Spleen (tissue), 7 donors: ENCODE measurements around the gene LRRFIP2.

Experiments
- POLR2A ChIP-seq, 3 donors: fragments of 450-650 bp; IDR thresholded peaks; one replicate each; pipeline ENCODE4 v1.5.1; 2017; ENCODE audit warnings: antibody characterized with exemption in 3 of 3, mild to moderate bottlenecking in 1 of 3
- POLR2AphosphoS5 ChIP-seq, 3 donors: sonication (generic); formaldehyde crosslinking; IDR thresholded peaks; one replicate each; pipeline ENCODE4 v1.5.1; 2017; ENCODE audit warnings: antibody characterized with exemption in 3 of 3
- TF ChIP-seq, protein P1 (sequence below), 11 experiments: fragments of 200-600 bp in 7 of 11; fragments of 450-650 bp in 4 of 11; sonication (generic) in 4 of 11; IDR thresholded peaks in 8 of 11; conservative IDR thresholded peaks in 3 of 11; 1 replicate in 7 of 11; 2 replicates in 4 of 11; pipeline versions ENCODE4 v1.4.0 to v1.8.0; 2016 to 2021; ENCODE audit warnings: antibody characterized with exemption in 11 of 11, inconsistent platforms in 4 of 11, mild to moderate bottlenecking in 1 of 11
- donor health status: DM: no; HTN: no; CAD: no; lungs with moderate emphysema.
- donor health status: DM: no; HTN: no; CAD: no.
- donor health status: DM: no; HTN: no; CAD: no.

DNA sequence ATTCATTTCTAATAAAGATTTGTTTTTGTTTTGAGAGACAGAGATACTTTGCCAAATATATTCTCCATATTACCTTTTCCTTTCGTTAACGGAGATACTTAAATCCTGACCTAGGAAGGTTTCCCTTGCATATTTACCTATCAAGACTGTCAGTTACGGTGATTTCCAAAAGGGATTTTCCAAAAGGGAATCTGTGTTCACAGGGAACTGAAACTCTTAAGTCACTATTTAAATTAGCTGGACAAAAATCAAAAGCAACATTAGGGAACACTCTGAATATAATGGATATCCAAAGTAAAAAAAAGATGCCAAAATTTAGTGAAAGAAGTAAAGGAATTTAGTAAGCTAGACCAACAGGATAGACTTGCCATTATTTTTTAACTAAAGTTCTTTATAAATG lies 576 bp downstream of the LRRFIP2 start:
- TF ChIP-seq, protein P1, sequence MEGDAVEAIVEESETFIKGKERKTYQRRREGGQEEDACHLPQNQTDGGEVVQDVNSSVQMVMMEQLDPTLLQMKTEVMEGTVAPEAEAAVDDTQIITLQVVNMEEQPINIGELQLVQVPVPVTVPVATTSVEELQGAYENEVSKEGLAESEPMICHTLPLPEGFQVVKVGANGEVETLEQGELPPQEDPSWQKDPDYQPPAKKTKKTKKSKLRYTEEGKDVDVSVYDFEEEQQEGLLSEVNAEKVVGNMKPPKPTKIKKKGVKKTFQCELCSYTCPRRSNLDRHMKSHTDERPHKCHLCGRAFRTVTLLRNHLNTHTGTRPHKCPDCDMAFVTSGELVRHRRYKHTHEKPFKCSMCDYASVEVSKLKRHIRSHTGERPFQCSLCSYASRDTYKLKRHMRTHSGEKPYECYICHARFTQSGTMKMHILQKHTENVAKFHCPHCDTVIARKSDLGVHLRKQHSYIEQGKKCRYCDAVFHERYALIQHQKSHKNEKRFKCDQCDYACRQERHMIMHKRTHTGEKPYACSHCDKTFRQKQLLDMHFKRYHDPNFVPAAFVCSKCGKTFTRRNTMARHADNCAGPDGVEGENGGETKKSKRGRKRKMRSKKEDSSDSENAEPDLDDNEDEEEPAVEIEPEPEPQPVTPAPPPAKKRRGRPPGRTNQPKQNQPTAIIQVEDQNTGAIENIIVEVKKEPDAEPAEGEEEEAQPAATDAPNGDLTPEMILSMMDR (IDR thresholded peaks at IDR 0.05 in 8 of 11, conservative IDR thresholded peaks at IDR 0.05 in 3 of 11), result no peak
- no peak for TF ChIP-seq POLR2A (IDR thresholded peaks at IDR 0.05)
- no peak for TF ChIP-seq POLR2AphosphoS5 (IDR thresholded peaks at IDR 0.05)
